Measurements from ENCODE around the gene CCR9.

GRCh38 chr3:45838466-45838865 is 47.9 kb upstream of the CCR9 start:
- TF ChIP-seq, protein P1, sequence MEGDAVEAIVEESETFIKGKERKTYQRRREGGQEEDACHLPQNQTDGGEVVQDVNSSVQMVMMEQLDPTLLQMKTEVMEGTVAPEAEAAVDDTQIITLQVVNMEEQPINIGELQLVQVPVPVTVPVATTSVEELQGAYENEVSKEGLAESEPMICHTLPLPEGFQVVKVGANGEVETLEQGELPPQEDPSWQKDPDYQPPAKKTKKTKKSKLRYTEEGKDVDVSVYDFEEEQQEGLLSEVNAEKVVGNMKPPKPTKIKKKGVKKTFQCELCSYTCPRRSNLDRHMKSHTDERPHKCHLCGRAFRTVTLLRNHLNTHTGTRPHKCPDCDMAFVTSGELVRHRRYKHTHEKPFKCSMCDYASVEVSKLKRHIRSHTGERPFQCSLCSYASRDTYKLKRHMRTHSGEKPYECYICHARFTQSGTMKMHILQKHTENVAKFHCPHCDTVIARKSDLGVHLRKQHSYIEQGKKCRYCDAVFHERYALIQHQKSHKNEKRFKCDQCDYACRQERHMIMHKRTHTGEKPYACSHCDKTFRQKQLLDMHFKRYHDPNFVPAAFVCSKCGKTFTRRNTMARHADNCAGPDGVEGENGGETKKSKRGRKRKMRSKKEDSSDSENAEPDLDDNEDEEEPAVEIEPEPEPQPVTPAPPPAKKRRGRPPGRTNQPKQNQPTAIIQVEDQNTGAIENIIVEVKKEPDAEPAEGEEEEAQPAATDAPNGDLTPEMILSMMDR (conservative IDR thresholded peaks at IDR 0.05; ENCODE audit: low read depth in 2 of 2) = no peak
- TF ChIP-seq, protein P2, sequence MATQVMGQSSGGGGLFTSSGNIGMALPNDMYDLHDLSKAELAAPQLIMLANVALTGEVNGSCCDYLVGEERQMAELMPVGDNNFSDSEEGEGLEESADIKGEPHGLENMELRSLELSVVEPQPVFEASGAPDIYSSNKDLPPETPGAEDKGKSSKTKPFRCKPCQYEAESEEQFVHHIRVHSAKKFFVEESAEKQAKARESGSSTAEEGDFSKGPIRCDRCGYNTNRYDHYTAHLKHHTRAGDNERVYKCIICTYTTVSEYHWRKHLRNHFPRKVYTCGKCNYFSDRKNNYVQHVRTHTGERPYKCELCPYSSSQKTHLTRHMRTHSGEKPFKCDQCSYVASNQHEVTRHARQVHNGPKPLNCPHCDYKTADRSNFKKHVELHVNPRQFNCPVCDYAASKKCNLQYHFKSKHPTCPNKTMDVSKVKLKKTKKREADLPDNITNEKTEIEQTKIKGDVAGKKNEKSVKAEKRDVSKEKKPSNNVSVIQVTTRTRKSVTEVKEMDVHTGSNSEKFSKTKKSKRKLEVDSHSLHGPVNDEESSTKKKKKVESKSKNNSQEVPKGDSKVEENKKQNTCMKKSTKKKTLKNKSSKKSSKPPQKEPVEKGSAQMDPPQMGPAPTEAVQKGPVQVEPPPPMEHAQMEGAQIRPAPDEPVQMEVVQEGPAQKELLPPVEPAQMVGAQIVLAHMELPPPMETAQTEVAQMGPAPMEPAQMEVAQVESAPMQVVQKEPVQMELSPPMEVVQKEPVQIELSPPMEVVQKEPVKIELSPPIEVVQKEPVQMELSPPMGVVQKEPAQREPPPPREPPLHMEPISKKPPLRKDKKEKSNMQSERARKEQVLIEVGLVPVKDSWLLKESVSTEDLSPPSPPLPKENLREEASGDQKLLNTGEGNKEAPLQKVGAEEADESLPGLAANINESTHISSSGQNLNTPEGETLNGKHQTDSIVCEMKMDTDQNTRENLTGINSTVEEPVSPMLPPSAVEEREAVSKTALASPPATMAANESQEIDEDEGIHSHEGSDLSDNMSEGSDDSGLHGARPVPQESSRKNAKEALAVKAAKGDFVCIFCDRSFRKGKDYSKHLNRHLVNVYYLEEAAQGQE (IDR thresholded peaks at IDR 0.05; ENCODE audit: unreplicated experiment) = no peak
- TF ChIP-seq POLR2AphosphoS5 (IDR thresholded peaks at IDR 0.05; ENCODE audit: low read depth) = no peak
- no peak for TF ChIP-seq EZH2 (IDR thresholded peaks at IDR 0.05; ENCODE audit: low read depth, unreplicated experiment)
- TF ChIP-seq CREB1 (CRISPR knock-in tag; IDR thresholded peaks at IDR 0.05; ENCODE audit: low read depth) = no peak
- TF ChIP-seq EZH2phosphoT487 (IDR thresholded peaks at IDR 0.05; ENCODE audit: unreplicated experiment) = no peak
- no peak for TF ChIP-seq STAT1 (IDR thresholded peaks at IDR 0.05; ENCODE audit: unreplicated experiment)

Measured in GM23338 (cell line).